Renal cortex interstitium (tissue), 11 donors: Measurements from ENCODE around the gene MAX. TPM values are rescaled to one million over a fixed set of nuclear protein-coding genes. Genes with fewer than 3 reads are reported as not detected.

Experiments
- DNase-seq, 11 donors: peaks; one replicate each; pipeline ENCODE4 v3.0.0-alpha.2; 2013; ENCODE audit warnings: low read depth in 9 of 11, low spot score in 4 of 11; ENCODE audit errors: extremely low read depth in 1 of 11
- polyA plus RNA-seq, 3 donors: library from polyadenylated mRNA; unstranded; fragments of 120-200 nt; gene quantifications; one replicate each; pipeline ENCODE4 v1.2.1, GENCODE V29; 2013; ENCODE audit not compliant: insufficient read length in 3 of 3

The MAX gene
- polyA plus RNA-seq, 3 donors, result 52.6 to 58.4 (median 53.5) TPM

DNA sequence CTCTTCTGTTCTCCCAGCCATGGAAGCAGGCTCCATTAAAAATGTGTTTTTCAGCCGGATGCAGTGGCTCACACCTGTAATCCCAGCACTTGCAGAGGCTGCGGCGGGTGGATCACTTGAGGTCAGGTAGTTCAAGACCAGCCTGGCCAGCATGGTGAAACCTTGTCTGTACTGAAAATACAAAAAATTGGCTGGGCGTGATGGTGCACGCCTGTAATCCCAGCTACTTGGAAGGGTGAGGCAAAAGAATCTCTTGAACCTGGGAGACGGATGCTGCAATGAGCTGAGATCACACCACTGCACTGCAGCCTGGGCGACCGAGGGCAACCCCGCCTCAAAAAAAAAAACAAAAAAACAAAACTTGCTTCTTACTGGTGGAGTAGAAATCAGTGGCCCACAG lies 75.8 kb downstream of the MAX start:
- no peak for DNase-seq

DNA sequence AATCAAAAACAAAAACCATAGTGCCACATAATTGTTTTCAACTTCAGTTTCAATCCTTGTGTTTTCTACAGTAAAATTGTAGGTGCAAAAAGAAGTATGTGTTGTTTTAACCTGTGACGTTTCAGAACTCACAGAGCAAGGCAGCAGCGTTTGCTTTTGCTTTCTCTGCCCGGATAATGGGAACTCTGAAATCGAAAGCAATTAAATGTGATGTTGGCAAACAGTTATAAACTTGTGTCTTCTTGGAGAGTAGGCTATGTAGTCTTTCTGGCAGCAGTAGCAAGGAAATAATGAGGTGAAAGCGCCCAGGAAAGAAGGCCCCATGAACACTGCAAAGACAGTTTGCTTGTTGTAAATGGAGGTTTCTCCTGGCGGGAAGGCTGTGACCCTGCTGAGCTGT lies 76.5 kb downstream of the MAX start:
- no peak for DNase-seq

Other genes with a start within 250 kb of the MAX start
- gene SPTB, start 222.6 kb downstream of the MAX start, polyA plus RNA-seq, result 10 to 100 TPM; 13.6 to 17.4 (median 16.0) TPM
- gene CHURC1, start 188.1 kb downstream of the MAX start, polyA plus RNA-seq, result 10 to 100 TPM; 52.7 to 70.9 (median 56.5) TPM
- gene GPX2, start 159.8 kb downstream of the MAX start, polyA plus RNA-seq, result under 1 TPM; 0.45 to 0.97 (median 0.59) TPM
- gene RAB15, start 130.2 kb downstream of the MAX start, polyA plus RNA-seq, result 10 to 100 TPM; 19.5 to 23.9 (median 20.8) TPM
- gene FNTB, start 115.6 kb downstream of the MAX start, polyA plus RNA-seq, result 10 to 100 TPM; 30.0 to 34.7 (median 33.4) TPM